Bronchial epithelial cell (primary cell): Measurements from ENCODE around the gene CCR7. TPM values are rescaled to one million over a fixed set of nuclear protein-coding genes. Genes with fewer than 3 reads are reported as not detected.

Experiments used
- DNase-seq: peaks from one replicate; pipeline ENCODE4 v3.0.0-alpha.2; 2010; ENCODE audit warnings: low read depth
- FAIRE-seq: peaks from 2 replicates; lab custom pipeline; 2011; peaks lifted over from hg19 to GRCh38; lab: Jason Lieb, UNC
- H3K27me3 ChIP-seq: 2 replicates; pipeline ENCODE4 v1.5.1; 2011; ENCODE audit warnings: low read length; ENCODE audit not compliant: control insufficient read depth, insufficient read depth
- H3K36me3 ChIP-seq: 2 replicates; pipeline ENCODE4 v1.5.1; 2011; ENCODE audit warnings: low read length; ENCODE audit not compliant: control insufficient read depth, insufficient read depth
- H3K4me3 ChIP-seq: 2 replicates; pipeline ENCODE4 v1.5.1; 2011; ENCODE audit warnings: mild to moderate bottlenecking, low read depth, low read length, control low read depth
- total RNA-seq: library from RNA; depleted of rRNA; stranded (reverse); fragments of >200 nt; gene quantifications from 2 replicates; pipeline ENCODE4 v1.2.1, GENCODE V29; 2014
- TF ChIP-seq, protein P1 (sequence below): IDR thresholded peaks from 2 replicates; pipeline ENCODE4 v1.5.1; 2011; ENCODE audit warnings: mild to moderate bottlenecking, moderate library complexity, low read length, control low read depth, inconsistent platforms; ENCODE audit not compliant: insufficient read depth, severe bottlenecking

The CCR7 gene
- total RNA-seq, 1 donor from 2014 or later, result not detected

DNA sequence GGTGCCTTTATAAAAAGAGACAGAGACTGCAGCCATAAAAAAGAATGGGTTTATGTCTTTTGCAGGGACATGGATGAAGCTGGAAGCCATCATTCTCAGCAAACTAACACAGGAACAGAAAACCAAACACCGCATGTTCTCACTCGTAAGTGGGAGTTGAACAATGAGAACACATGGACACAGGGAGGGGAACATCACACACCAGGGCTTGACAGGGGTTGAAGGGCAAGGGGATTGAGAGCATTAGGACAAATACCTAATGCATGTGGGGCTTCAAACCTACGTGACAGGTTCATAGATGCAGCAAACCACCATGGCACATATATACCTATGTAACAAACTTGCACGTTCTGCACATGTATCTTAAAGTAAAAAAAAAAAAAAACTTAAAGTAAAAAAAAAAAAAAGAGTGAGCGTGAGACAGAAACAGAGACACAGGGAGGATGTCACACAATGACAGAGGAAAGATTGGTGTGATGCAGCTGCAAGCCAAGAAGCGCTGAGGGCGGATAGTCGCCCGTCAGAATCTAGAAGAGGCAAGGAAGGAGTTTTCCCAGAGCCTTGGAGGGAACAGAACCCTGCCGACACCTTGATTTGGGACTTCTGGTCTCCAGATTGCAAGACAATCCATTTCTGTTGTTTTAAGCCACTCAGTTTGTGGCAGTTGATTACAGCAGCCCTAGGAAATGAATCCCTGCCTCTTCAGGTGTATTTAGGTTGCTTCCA is 36.4 kb downstream of the CCR7 start:
- no peaks in the 10 kb centered on the region for H3K27me3 ChIP-seq
- no peak for DNase-seq
- H3K36me3 ChIP-seq, result no peaks in the 10 kb centered on the region
- TF ChIP-seq, protein P1, sequence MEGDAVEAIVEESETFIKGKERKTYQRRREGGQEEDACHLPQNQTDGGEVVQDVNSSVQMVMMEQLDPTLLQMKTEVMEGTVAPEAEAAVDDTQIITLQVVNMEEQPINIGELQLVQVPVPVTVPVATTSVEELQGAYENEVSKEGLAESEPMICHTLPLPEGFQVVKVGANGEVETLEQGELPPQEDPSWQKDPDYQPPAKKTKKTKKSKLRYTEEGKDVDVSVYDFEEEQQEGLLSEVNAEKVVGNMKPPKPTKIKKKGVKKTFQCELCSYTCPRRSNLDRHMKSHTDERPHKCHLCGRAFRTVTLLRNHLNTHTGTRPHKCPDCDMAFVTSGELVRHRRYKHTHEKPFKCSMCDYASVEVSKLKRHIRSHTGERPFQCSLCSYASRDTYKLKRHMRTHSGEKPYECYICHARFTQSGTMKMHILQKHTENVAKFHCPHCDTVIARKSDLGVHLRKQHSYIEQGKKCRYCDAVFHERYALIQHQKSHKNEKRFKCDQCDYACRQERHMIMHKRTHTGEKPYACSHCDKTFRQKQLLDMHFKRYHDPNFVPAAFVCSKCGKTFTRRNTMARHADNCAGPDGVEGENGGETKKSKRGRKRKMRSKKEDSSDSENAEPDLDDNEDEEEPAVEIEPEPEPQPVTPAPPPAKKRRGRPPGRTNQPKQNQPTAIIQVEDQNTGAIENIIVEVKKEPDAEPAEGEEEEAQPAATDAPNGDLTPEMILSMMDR, result no peak
- no peak overlapping the region for H3K4me3 ChIP-seq
- no peak for FAIRE-seq

DNA sequence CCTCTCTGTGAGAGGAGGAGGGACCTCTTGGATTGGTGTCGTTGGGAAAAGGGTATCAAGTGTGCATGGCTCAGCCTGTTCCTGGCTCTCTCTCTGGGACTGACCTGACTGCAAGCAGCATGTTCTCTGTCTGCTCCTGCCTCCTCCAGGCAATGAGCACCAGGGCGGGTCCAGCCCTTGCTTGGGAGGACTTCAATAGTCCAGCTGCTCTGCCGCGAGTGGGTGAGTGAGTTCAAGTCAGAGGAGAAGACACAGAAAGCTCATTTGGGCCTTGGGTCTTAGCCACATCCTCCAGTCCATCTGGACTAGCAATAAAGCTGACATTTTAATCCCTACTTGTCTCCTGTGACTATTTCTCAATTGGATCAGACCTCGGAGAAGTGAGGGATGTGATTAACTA is 38.6 kb downstream of the CCR7 start:
- Histone ChIP-seq H3K4me3 (no peak overlapping the region), H3K27me3 (no peaks in the 10 kb centered on the region), H3K36me3 (no peaks in the 10 kb centered on the region)
- FAIRE-seq (no peak), DNase-seq (no peak)
- TF ChIP-seq, protein P1, result no peak

DNA sequence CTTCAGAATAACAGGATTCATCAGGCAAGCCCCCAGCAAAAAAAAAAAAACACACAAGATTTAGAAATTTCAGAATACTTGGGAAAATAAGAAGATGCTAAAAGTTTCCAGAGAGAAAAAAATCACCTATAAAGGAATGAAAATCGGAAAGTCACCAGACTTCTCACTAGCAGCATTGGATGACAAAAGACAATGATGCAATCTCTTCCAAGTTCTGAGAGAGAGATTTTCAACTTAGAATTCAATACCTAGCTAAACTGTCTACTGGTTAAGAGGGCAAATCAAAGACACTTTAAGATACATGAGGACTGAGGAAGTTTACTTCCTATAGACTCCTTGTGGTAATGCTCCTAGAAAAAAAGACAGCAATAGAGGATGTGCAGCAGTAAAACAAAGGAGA is 40.0 kb downstream of the CCR7 start:
- Histone ChIP-seq H3K27me3 (no peaks in the 10 kb centered on the region), H3K4me3 (no peak overlapping the region), H3K36me3 (no peaks in the 10 kb centered on the region)
- no peak for FAIRE-seq
- no peak for DNase-seq
- TF ChIP-seq, protein P1, result no peak

- Histone ChIP-seq H3K27me3 (no peaks in the 10 kb centered on the region), H3K4me3 (no peak overlapping the region), H3K36me3 (no peaks in the 10 kb centered on the region)
- TF ChIP-seq, protein P1, result no peak
- DNase-seq (no peak), FAIRE-seq (no peak)
These were observed 40.9 kb downstream of the CCR7 start for GRCh38 chr17:40524243-40524965.

DNA sequence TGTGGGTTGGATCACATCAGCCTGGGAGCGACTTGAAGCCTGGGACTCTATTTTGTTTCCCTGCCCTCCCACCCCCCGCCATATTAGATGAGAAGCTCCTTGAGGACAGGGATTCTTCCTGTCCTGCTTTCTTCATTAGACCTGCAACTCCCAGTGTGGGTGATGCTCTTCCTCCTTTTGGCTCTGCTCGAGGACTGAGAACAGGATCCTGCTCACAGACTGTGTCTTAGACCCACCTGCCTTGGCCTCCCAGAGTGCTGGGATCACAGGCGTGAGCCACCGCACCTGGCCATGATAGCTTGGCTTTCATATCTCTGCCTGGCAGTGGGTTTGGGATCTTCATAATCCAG is 42.3 kb downstream of the CCR7 start:
- Histone ChIP-seq H3K27me3 (no peaks in the 10 kb centered on the region), H3K36me3 (no peaks in the 10 kb centered on the region), H3K4me3 (no peak overlapping the region)
- TF ChIP-seq, protein P1, result no peak
- FAIRE-seq (no peak), DNase-seq (peak; percentile 63)
